ENCODE results near the gene ABHD14A.

ABHD14A gene

DNA sequence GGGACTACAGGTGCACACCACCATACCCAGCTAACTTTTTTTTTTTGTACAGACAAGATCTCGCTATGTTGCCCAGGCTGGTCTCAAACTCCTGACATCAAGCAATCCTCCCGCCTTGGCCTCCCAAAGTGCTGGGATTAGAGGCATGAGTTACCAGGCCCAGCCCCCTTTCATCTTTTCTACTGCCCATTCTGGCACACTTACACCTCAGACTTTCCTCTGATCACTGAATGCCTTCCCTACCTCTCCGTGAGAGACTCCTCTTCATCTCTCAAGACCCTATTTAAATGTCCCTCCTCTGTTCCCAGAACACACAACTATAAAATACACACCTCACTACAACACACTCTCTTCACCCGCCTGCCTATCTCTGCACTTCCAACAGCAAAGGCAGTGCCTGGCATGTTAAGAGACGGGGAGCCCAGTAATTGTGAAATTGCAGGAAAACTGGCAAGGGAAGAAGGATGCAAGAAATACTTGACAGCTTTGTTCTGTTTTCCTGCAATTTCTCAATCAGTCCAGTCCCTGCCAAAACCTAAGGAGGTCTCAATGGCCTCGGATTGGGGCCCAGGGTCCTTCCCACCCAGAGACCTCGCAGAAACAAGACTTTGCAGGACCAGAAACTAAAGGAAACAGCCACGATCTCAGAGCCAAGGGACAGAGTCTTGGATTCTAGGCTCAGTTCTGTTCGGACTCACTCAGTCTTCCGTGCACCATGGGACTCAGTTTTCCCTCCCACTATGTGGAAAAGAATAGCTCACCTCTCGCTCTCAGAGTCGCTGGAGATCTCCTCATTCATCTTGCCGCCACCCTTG, 34.0 kb upstream of the ABHD14A start:
- in situ Hi-C loops (cut with HindIII; ENCODE audit: low sequenced_read_pairs) = loop anchor here (10.0 kb wide), 1 partner anchor 54 kb away; the partner anchor contains the start of gene RPL29

DNA sequence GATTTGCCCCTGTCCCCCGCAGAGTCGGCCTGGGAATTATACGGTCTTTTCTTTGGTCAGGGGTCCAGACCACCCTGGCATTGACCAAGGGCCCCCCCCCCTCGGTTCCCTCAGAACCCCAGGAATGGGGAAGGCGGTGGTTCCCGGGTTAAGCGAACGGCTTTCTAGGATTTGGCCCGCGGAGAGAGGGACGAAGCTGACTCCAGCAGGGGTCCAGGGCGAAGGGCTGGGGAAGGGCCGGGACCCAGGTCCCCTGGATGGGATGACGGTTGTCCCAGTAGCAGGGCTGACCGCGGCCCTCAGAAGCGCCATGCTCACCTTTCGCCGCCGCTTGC, 33.4 kb upstream of the ABHD14A start:
- in situ Hi-C loops (cut with HindIII; ENCODE audit: low sequenced_read_pairs) = loop anchor here (10.0 kb wide), 1 partner anchor 53 kb away; the partner anchor contains the start of gene RPL29

DNA sequence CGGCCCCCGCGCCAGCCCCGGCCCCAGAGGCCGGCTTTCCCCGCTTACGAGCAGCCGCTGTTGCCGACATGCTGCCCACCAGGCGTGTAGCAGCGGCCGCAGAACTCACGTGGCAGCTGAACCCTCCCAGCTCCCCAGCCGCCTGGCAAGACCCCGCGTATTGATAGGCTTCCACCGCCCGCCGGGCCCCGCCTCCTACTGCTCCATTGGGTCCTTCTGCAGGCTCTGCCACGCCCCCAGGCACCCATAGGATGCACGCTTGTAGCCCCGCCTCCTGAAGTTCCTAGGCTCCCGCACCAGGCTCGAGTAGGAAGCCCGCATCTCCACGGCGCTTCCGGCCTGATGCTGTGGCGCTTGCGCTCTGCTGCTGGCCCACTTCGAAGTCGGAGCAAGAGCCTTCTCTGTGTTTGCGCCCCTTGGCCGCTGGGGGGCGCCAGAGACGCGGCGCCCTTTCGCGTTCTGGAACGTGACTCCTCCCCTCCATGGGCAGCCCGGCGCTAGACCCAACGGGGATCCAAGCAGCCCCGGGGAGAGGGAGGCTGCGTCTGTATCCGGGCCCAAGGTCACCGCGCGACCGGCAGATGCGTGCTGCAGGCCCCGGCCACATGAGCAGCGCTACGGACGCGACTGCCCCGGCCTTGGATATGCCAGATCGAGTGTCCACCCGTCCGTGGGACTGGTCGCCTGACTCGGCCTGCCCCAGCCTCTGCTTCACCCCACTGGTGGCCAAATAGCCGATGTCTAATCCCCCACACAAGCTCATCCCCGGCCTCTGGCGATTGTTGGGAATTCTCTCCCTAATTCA, 32.9 kb upstream of the ABHD14A start, which contains the start of the genes PARP3 and RRP9:
Gene PARP3, plus strand, starts transcription at position 566 of the 805 bp plus-strand sequence. CDS start 993 bp downstream, outside the sequence.
Gene RRP9, minus strand, starts transcription at position 107 of the 805 bp plus-strand sequence. Its CDS starts 37 bp downstream, at position 70.
- in situ Hi-C loops (cut with HindIII; ENCODE audit: low sequenced_read_pairs) = loop anchor here (10.0 kb wide), 1 partner anchor 53 kb away; the partner anchor contains the start of gene RPL29

DNA sequence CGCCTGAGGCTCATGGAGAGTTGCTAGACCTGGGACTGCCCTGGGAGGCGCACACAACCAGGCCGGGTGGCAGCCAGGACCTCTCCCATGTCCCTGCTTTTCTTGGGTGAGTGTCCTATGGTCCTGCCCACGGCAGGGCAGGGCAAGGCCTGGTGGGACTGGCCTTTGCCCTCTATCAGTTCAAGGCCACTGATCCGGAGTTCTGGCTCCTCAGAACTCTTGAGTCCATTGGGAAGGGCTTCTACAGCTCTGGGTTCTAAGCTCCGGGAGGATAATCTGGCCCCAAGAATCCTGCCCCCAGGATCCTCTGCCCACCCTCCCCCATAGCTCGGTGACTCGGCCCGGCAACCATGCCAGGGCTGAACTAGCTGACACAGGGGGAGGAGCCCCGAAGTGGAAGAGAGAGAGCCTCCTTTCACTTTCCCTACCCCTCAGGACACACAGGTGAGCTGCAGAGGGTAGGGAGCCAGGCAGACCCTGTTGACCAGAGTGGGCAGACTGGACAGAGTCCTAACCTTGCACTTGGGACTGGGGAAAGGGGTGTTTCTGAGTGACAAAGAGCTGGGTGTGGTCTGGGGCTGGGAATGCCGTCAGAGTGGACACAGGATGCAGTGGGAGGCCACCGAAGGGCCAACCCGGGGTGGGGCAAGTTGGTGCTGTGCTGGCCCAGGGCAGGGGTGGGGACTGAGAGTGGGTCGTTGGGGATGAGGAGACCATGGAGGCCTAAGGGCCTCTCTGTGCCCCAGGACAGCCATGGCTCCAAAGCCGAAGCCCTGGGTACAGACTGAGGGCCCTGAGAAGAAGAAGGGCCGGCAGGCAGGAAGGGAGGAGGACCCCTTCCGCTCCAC, 32.0 kb upstream of the ABHD14A start:
- in situ Hi-C loops (cut with HindIII; ENCODE audit: low sequenced_read_pairs) = loop anchor here (10.0 kb wide), 1 partner anchor 52 kb away; the partner anchor contains the start of gene RPL29

DNA sequence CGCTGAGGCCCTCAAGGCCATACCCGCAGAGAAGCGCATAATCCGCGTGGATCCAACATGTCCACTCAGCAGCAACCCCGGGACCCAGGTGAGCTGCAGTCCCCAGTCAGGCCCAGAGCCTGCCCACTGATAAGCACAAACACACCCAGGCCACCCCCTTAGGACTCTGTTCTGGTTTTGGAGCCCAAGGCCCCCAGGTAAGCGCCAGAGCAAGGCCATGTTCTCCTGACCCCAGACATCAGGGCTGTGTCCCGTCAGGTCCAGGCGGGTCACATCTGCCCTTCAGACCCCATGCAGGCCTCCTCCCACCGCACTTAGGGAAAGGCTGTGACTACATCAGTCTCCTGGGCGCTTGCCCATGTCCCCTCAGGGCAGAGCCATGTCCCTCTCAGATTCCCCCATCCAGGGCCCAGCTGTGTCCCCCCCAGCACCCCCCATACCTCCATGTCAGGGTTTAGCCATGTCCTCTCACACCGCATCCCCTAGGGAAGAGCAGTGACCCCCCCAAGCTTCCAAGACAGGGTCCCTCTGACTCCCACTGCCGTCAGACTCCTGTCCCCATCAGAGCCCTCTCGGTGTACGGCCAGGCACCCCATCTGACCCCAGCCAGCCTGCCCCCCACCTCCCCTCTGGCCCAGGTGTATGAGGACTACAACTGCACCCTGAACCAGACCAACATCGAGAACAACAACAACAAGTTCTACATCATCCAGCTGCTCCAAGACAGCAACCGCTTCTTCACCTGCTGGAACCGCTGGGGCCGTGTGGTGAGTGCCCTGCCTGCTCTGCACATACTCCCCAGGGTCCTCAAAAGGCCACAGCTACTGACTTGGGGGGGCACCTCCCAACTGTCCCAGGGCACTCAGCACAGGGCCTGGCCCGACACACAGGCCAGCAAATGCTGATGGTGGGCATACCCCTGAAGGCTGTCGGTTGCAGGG, 31.1 kb upstream of the ABHD14A start:
- in situ Hi-C loops (cut with HindIII; ENCODE audit: low sequenced_read_pairs) = loop anchor here (10.0 kb wide), 1 partner anchor 51 kb away; the partner anchor contains the start of gene RPL29

DNA sequence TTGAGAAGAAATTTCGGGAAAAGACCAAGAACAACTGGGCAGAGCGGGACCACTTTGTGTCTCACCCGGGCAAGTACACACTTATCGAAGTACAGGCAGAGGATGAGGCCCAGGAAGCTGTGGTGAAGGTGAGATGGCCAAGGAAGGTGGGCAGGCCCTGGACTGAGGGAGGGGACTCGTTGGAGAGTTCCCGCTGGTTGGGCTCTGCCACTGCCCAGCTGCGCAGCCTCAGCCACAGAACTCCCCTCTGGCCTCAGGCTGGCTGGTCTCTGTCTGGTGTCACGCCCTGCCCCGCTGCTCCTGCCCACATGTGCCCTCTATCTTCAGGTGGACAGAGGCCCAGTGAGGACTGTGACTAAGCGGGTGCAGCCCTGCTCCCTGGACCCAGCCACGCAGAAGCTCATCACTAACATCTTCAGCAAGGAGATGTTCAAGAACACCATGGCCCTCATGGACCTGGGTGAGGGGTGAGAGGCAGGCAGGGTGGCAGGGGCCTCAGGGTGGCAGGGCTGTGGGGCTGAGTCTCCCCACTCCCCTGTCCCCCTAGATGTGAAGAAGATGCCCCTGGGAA, 30.3 kb upstream of the ABHD14A start:
- in situ Hi-C loops (cut with HindIII; ENCODE audit: low sequenced_read_pairs) = loop anchor here (10.0 kb wide), 1 partner anchor 50 kb away; the partner anchor contains the start of gene RPL29

DNA sequence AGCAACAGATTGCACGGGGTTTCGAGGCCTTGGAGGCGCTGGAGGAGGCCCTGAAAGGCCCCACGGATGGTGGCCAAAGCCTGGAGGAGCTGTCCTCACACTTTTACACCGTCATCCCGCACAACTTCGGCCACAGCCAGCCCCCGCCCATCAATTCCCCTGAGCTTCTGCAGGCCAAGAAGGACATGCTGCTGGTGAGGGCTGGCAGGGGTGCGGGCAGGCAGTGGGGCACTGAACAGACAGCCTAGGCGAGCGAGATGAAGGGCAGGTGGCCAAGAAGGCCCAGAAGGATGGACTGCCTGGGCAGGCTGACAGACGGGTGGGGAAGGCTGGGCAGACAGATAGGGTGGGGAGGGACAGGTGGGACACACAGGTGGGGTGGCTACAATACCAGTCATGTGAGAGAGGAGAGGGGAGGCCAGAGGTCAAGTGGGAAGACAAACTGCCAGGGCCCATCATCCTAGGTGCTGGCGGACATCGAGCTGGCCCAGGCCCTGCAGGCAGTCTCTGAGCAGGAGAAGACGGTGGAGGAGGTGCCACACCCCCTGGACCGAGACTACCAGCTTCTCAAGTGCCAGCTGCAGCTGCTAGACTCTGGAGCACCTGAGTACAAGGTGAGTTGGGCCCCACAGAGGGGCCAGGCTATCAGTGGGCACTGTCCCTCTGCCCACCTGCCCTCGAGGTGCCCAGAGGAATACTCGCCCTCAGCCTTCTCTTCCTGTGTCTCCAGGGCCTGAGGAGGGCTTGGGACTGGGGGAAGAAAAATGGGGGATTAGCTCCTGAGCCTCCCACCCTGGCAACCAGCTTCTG, 29.6 kb upstream of the ABHD14A start:
- in situ Hi-C loops (cut with HindIII; ENCODE audit: low sequenced_read_pairs) = loop anchor here (10.0 kb wide), 1 partner anchor 50 kb away; the partner anchor contains the start of gene RPL29

DNA sequence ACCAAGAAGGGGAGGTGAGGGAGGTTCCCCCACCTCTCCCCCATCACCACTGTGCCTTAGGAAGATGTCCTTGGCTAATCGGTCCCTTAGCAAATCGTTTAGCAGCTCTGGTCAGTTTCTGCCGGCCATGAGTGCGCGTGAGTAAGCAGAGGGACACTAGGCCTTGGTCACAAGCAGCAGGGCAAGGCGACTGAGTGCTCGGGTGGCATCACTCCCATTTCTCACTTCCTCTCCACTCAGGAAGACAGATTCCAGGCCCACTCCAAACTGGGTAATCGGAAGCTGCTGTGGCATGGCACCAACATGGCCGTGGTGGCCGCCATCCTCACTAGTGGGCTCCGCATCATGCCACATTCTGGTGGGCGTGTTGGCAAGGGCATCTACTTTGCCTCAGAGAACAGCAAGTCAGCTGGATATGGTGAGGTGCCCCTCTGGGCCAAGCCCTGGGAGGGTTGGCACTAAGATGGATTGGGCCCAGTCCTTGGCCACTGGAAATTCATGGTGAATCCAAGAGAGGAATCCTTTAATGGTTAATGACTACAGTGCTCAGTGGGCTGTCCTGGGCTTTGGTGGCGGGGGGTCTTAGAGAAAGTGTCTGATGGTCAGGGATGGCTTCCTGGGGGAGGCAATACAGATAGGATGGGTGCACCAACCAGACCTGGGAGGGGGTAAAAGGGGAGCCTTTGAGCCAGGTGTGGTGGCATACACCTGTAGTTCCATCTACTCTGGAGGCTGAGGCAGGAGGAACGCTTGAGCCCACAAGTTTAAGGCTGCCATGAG, 28.7 kb upstream of the ABHD14A start:
- in situ Hi-C loops (cut with HindIII; ENCODE audit: low sequenced_read_pairs) = loop anchor here (10.0 kb wide), 1 partner anchor 49 kb away; the partner anchor contains the start of gene RPL29

DNA sequence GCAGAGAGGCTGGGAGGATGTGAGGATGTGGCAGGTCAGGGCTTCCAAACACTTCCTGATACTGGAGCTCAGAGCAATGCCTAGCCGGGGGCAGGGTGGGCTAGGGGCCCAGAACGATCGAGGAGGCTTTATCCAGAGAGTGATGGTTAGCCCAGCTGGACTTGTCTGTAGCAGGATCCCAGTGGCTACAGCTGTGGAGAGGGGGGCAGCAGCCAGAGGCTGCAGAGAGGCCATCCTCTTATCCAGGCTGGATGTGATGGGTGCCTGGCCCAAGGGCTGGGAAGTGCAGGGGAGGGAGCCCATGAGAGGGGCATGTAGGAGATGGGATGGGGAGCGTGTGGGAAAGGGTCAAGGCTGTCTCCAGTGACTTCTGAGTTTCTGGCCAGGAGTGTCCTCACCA, 28.1 kb upstream of the ABHD14A start:
- in situ Hi-C loops (cut with HindIII; ENCODE audit: low sequenced_read_pairs) = loop anchor here (10.0 kb wide), 1 partner anchor 48 kb away; the partner anchor contains the start of gene RPL29

DNA sequence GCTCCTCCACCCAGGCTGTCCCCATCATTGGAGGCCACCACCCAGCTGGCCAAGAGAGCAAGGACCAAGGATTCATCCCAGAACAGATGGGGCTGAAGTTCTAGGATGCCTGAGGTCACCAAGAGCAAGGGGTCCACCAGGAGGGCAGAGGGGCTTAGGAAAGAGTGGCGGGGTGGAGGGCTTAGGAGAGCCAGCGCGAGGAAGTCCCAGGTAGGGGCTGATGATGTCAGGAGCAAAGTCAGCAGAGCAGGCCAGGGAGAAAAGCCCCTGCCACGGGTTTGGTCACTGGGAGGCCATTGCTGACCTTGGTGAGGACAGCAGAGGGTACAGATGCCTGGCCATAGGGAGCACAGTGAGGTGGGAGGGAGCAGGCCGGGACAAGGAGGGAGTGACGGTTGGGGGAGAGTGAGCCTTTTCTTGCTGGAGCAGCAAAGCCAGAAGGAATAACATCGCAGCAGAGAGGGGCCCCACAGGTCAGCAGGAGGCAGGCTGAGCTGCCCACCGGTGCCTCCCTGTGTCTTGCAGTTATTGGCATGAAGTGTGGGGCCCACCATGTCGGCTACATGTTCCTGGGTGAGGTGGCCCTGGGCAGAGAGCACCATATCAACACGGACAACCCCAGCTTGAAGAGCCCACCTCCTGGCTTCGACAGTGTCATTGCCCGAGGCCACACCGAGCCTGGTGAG, 27.5 kb upstream of the ABHD14A start:
- in situ Hi-C loops (cut with HindIII; ENCODE audit: low sequenced_read_pairs) = loop anchor here (10.0 kb wide), 1 partner anchor 47 kb away; the partner anchor contains the start of gene RPL29

DNA sequence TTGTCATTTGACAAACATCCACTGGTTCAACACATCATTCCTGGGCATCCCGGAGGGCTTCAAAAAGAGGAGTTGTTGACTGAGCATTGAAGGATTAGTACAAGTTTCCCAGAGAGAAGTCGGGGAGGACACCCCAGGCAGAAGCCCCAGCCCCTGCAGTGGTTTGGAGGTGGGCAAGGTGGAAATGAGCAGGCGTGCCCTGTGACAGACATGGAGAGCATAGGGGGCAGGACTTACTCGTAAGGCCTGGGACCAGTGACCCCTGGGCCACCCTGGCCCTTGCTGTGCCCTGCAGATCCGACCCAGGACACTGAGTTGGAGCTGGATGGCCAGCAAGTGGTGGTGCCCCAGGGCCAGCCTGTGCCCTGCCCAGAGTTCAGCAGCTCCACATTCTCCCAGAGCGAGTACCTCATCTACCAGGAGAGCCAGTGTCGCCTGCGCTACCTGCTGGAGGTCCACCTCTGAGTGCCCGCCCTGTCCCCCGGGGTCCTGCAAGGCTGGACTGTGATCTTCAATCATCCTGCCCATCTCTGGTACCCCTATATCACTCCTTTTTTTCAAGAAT, 26.8 kb upstream of the ABHD14A start:
- in situ Hi-C loops (cut with HindIII; ENCODE audit: low sequenced_read_pairs) = loop anchor here (10.0 kb wide), 1 partner anchor 47 kb away; the partner anchor contains the start of gene RPL29

DNA sequence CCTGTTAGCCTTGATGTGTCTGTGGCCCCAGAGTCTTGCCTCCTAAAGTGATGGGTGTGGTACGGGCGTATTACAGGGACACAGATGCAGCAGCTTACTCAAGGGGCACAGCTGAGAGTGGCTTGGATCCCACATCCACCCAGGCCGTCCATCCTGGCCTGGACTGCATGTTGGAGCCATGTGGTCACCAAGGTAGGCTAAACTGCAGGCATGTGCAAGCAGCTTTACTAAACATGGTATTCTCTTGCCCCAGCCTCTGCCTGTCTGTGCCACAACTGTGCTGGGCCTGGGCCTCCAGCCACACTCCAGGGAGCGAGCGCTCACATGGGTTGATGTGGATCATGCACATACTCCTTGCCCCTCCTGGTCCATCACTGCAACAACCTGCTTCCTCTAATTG, 25.7 kb upstream of the ABHD14A start:
- in situ Hi-C loops (cut with HindIII; ENCODE audit: low sequenced_read_pairs) = loop anchor here (10.0 kb wide), 1 partner anchor 46 kb away; the partner anchor contains the start of gene RPL29

DNA sequence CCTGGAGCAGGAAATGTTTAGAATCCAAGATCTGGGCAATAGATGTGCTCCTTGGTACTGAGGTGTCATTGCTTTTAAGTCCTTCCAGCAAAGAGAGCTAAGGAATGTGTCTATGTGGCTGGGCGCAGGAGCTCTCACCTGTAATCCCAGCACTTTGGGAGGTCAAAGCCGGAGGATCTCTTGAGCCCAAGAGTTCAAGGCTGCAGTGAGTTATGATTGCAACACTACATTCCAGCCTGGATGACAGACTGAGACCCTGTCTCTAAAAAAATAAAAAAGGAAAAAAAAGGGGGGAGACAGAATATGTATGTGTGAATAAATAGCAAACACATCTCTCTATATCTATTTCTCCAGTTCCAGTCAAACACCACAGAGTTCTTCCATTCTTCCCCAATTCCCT, 24.0 kb upstream of the ABHD14A start:
- in situ Hi-C loops (cut with HindIII; ENCODE audit: low sequenced_read_pairs) = no loop called here

DNA sequence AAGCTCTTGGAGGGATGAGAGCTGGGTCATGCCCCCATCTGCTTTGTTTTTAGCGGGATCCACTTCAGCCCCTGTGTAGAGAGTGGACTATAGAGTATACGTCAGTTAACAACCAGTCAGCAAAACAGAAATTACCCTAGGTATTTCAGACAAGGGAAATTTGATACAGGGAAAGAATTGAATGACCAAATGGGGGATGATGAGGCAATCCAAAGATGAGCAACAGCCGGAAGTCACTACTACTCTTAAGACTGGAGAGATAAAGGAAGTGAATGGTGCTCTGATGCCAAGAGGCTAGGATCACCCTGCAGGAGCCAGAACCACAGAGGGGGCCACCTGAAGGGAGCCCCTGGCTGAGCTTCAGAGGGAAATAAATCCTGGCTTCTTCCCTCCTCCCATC, 21.4 kb upstream of the ABHD14A start:
- in situ Hi-C loops (cut with HindIII; ENCODE audit: low sequenced_read_pairs) = no loop called here

DNA sequence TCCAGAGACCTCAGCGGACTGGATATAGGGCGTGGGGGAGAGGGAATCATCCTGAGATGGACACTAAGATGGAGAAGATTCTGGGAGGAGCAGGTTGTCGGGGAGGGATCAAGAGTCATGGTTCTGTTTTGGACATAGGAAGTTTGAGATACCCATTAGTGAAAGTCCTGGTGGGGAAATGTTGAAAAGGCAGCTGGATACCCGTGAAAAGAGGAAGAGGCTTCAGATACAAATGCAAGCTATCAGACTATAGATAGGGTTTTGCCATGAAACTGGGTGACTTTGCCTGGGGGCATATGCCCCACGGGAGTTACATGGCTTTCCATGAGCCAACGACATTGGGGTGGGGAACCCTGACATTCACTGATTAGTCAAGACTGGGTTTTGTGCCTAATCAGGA, 20.8 kb upstream of the ABHD14A start:
- in situ Hi-C loops (cut with HindIII; ENCODE audit: low sequenced_read_pairs) = no loop called here

DNA sequence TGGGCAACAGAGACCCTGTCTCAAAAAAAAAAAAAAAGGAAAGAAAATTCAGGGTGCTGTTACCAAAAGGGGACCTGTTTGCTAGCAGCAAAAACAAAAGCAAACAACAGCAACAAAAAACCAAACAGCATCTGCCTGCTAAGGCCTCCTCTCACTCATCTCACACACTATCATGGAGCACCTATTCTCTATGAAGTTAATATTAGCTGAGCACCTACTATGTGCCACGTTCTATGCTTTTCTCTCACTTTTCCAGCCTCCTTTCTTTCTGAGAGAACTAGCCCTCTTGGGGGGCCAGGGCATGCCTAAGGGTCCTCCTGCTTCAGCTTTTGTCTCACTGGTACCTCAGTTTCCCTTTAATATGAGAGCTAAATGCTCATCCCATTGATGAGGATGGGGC, 20.2 kb upstream of the ABHD14A start:
- in situ Hi-C loops (cut with HindIII; ENCODE audit: low sequenced_read_pairs) = no loop called here
